Measurements from ENCODE around the gene ERCC1. TPM values are rescaled to one million over a fixed set of nuclear protein-coding genes. Genes with fewer than 3 reads are reported as not detected.
A peak's percentile ranks its signal among the peaks of the same experiment; 100 is the strongest.

Gene ERCC1
- total and polyA plus RNA-seq, 2 of the 13 experiments (the other 11 are each of a cell fraction or from before 2014, with no cell fraction given) = 40.0 to 66.4 TPM

- TF ChIP-seq SNAPC4 (CRISPR knock-in tag; IDR thresholded peaks at IDR 0.05) (0 out of 2 replicates have a peak, but pooled peaks have one; percentile 8), ZHX2 (IDR thresholded peaks at IDR 0.05; ENCODE audit: low read depth) (no peak), ZHX2 (CRISPR knock-in tag; IDR thresholded peaks at IDR 0.05; ENCODE audit: borderline replicate concordance) (no peak), ZNF367 (CRISPR knock-in tag; IDR thresholded peaks at IDR 0.05; ENCODE audit: borderline replicate concordance) (no peak), DDIT3 (CRISPR knock-in tag; IDR thresholded peaks at IDR 0.05) (no peak), ZNF12 (CRISPR knock-in tag; IDR thresholded peaks at IDR 0.05) (no peak), RFXANK (CRISPR knock-in tag; IDR thresholded peaks at IDR 0.05) (no peak), ZFX (CRISPR knock-in tag; IDR thresholded peaks at IDR 0.05; ENCODE audit: low read depth) (0 out of 2 replicates have a peak, but pooled peaks have one; percentile 12), ZNF710 (CRISPR knock-in tag; IDR thresholded peaks at IDR 0.05; ENCODE audit: borderline replicate concordance) (no peak), ZNF652 (CRISPR knock-in tag; IDR thresholded peaks at IDR 0.05; ENCODE audit: borderline replicate concordance, low read depth) (no peak)
Observed at GRCh38 chr19:45469945-45470761, 46.4 kb upstream of the ERCC1 start (continued).
